ENCODE results near the gene S1PR5. TPM values are rescaled to one million over a fixed set of nuclear protein-coding genes. Genes with fewer than 3 reads are reported as not detected.

S1PR5 gene
- total RNA-seq, 1 donor from 2014 or later = not detected

GRCh38 chr19:10554760-10555609, 37.7 kb upstream of the S1PR5 start:
- H3K4me1 Mint-ChIP-seq (ENCODE audit: unreplicated experiment) = no peaks in the 10 kb centered on the region
- H3K36me3 Mint-ChIP-seq (ENCODE audit: low read depth, unreplicated experiment) = peaks cover 15% of the 10 kb centered on the region

GRCh38 chr19:10553943-10554381, 36.7 kb upstream of the S1PR5 start:
- Mint-ChIP-seq H3K27me3 (ENCODE audit: unreplicated experiment) (peaks cover 2% of the 10 kb centered on the region), H3K4me1 (ENCODE audit: unreplicated experiment) (no peaks in the 10 kb centered on the region), H3K4me3 (ENCODE audit: unreplicated experiment) (no peak overlapping the region), H3K36me3 (ENCODE audit: low read depth, unreplicated experiment) (peaks cover 15% of the 10 kb centered on the region), H3K27ac (ENCODE audit: unreplicated experiment) (no peak overlapping the region), H3K9me3 (ENCODE audit: unreplicated experiment) (no peaks in the 10 kb centered on the region)
- TF ChIP-seq CTCF (IDR thresholded peaks at IDR 0.05; ENCODE audit: unreplicated experiment) = no peak
- DNase-seq (ENCODE audit: low spot score) = no peak

More at GRCh38 chr19:10554760-10555609, 37.7 kb upstream of the S1PR5 start:
- no peak for TF ChIP-seq CTCF (IDR thresholded peaks at IDR 0.05; ENCODE audit: unreplicated experiment)
- Mint-ChIP-seq H3K27ac (ENCODE audit: unreplicated experiment) (no peak overlapping the region), H3K9me3 (ENCODE audit: unreplicated experiment) (no peaks in the 10 kb centered on the region), H3K27me3 (ENCODE audit: unreplicated experiment) (peaks cover 2% of the 10 kb centered on the region), H3K4me3 (ENCODE audit: unreplicated experiment) (no peak overlapping the region)
- DNase-seq (ENCODE audit: low spot score) = no peak

GRCh38 chr19:10553087-10553667, 35.9 kb upstream of the S1PR5 start:
- DNase-seq (ENCODE audit: low spot score) = no peak
- no peak overlapping the region for H3K27ac Mint-ChIP-seq (ENCODE audit: unreplicated experiment)
- H3K27me3 Mint-ChIP-seq (ENCODE audit: unreplicated experiment) = no peaks in the 10 kb centered on the region

GRCh38 chr19:10552510-10553053, 35.3 kb upstream of the S1PR5 start:
- no peak for TF ChIP-seq CTCF (IDR thresholded peaks at IDR 0.05; ENCODE audit: unreplicated experiment)
- Mint-ChIP-seq H3K4me1 (ENCODE audit: unreplicated experiment) (no peaks in the 10 kb centered on the region), H3K9me3 (ENCODE audit: unreplicated experiment) (no peaks in the 10 kb centered on the region), H3K36me3 (ENCODE audit: low read depth, unreplicated experiment) (peaks cover 8% of the 10 kb centered on the region), H3K27me3 (ENCODE audit: unreplicated experiment) (no peaks in the 10 kb centered on the region), H3K4me3 (ENCODE audit: unreplicated experiment) (no peak overlapping the region), H3K27ac (ENCODE audit: unreplicated experiment) (no peak overlapping the region)
- no peak for DNase-seq (ENCODE audit: low spot score)

More at GRCh38 chr19:10553087-10553667, 35.9 kb upstream of the S1PR5 start:
- Mint-ChIP-seq H3K4me1 (ENCODE audit: unreplicated experiment) (no peaks in the 10 kb centered on the region), H3K36me3 (ENCODE audit: low read depth, unreplicated experiment) (peaks cover 12% of the 10 kb centered on the region), H3K9me3 (ENCODE audit: unreplicated experiment) (no peaks in the 10 kb centered on the region), H3K4me3 (ENCODE audit: unreplicated experiment) (no peak overlapping the region)
- TF ChIP-seq CTCF (IDR thresholded peaks at IDR 0.05; ENCODE audit: unreplicated experiment) = no peak

All from endothelial cell (in vitro differentiated cells).